Endothelial cell of umbilical vein (primary cell): ENCODE data around the gene LDLRAD4. TPM values are rescaled to one million over a fixed set of nuclear protein-coding genes. Genes with fewer than 3 reads are reported as not detected.

Source experiments
- BruUV-seq: library from RNA; stranded (reverse); fragments of 400-500 nt; replicated peaks from 2 replicates; lab custom pipeline; 2021; lab: Mats Ljungman, UMichigan
- CTCF ChIA-PET: fragments of 300-600, 350-600 bp; sonication (Branson Sonifier 250); formaldehyde crosslinking; loops from one replicate; lab custom pipeline; 2021; ENCODE audit warnings: antibody characterized with exemption, inconsistent platforms; lab: Charles Lee
- POLR2A ChIA-PET: fragments of 300-600, 350-600 bp; sonication (Branson Sonifier 250); formaldehyde crosslinking; loops from one replicate; lab custom pipeline; 2021; ENCODE audit warnings: antibody characterized with exemption, inconsistent platforms; lab: Charles Lee
- DNase-seq: peaks from one replicate; pipeline ENCODE4 v3.0.0-alpha.2; 2011; ENCODE audit warnings: low read depth, low spot score
- FAIRE-seq: peaks from 2 replicates; lab custom pipeline; 2011; peaks lifted over from hg19 to GRCh38; lab: Jason Lieb, UNC
- H2AFZ ChIP-seq: 2 replicates; pipeline ENCODE4 v1.6.0; 2012; ENCODE audit warnings: low read depth, low read length, control low read depth, inconsistent platforms
- H3K27ac ChIP-seq: 2 replicates; pipeline ENCODE4 v1.5.1; 2011; ENCODE audit warnings: low read depth, mild to moderate bottlenecking, control low read depth, low read length, moderate library complexity; ENCODE audit not compliant: insufficient read depth
- H3K27me3 ChIP-seq, 2 experiments: 2 replicates each; pipeline versions ENCODE4 v1.6.0 to v1.6.1; 2011; ENCODE audit warnings: low read length in 2 of 2, mixed read lengths in 1 of 2; ENCODE audit not compliant: control insufficient read depth in 2 of 2, insufficient read depth in 2 of 2
- H3K36me3 ChIP-seq, 2 experiments: 2 replicates in 1 of 2; 3 replicates in 1 of 2; pipeline ENCODE4 v1.5.1; 2011; ENCODE audit warnings: low read length in 2 of 2, mild to moderate bottlenecking in 1 of 2, moderate library complexity in 1 of 2; ENCODE audit not compliant: control insufficient read depth in 2 of 2, insufficient read depth in 2 of 2; ENCODE audit errors: extremely low read depth in 1 of 2
- H3K4me1 ChIP-seq: 3 replicates; pipeline ENCODE4 v1.5.1; 2011; ENCODE audit warnings: mild to moderate bottlenecking, low read length; ENCODE audit not compliant: control insufficient read depth, insufficient read depth; ENCODE audit errors: extremely low read depth
- H3K4me2 ChIP-seq: 2 replicates; pipeline ENCODE4 v1.6.1; 2011; ENCODE audit warnings: low read length, control low read depth, mixed read lengths; ENCODE audit not compliant: insufficient read depth
- H3K4me3 ChIP-seq, 3 experiments: fragments of 200-600 bp in 1 of 3; sonication (generic), shearing (Covaris generic) in 1 of 3; replicated peaks in 1 of 3; 2 replicates each; pipeline ENCODE4 v1.5.1; 2011 to 2016; ENCODE audit warnings: control low read depth in 3 of 3, low read length in 3 of 3, mild to moderate bottlenecking in 2 of 3, inconsistent platforms in 1 of 3, low read depth in 1 of 3, moderate library complexity in 1 of 3; ENCODE audit not compliant: insufficient read depth in 1 of 3
- H3K79me2 ChIP-seq: 2 replicates; pipeline ENCODE4 v1.6.0; 2012; ENCODE audit warnings: low read length, inconsistent platforms; ENCODE audit not compliant: control insufficient read depth, insufficient read depth
- H3K9ac ChIP-seq: replicated peaks from 2 replicates; pipeline ENCODE3; 2011; ENCODE audit warnings: low read length, control low read depth; ENCODE audit not compliant: insufficient read depth; ENCODE audit errors: extremely low read depth
- H3K9me1 ChIP-seq: replicated peaks from 3 replicates; pipeline ENCODE4 v1.6.0; 2011; ENCODE audit warnings: mild to moderate bottlenecking, low read length; ENCODE audit not compliant: control insufficient read depth, insufficient read depth; ENCODE audit errors: extremely low read depth
- H3K9me3 ChIP-seq: replicated peaks from 2 replicates; pipeline ENCODE4 v1.5.1; 2012; ENCODE audit warnings: low read length, inconsistent platforms; ENCODE audit not compliant: control insufficient read depth, insufficient read depth
- H4K20me1 ChIP-seq: replicated peaks from 2 replicates; pipeline ENCODE3; 2011; ENCODE audit warnings: mild to moderate bottlenecking, low read length; ENCODE audit not compliant: control insufficient read depth, insufficient read depth; ENCODE audit errors: extremely low read depth
- CTCF ChIP-seq, 2 donors: IDR thresholded peaks; 1 replicate in 1 of 2; 2 replicates in 1 of 2; pipeline ENCODE4 v1.5.1; 2011; ENCODE audit warnings: low read length in 2 of 2, mild to moderate bottlenecking in 2 of 2, moderate library complexity in 2 of 2, control low read depth in 1 of 2, inconsistent platforms in 1 of 2, low read depth in 1 of 2; ENCODE audit not compliant: insufficient read depth in 1 of 2; ENCODE audit errors: extremely low read depth in 1 of 2
- EZH2 ChIP-seq: IDR thresholded peaks from 2 replicates; pipeline ENCODE4 v1.6.1; 2012; ENCODE audit warnings: borderline replicate concordance, low read depth, mild to moderate bottlenecking, moderate library complexity, low read length, inconsistent platforms; ENCODE audit not compliant: severe bottlenecking
- FOS ChIP-seq: IDR thresholded peaks from 2 replicates; pipeline ENCODE4 v1.6.1; 2011; ENCODE audit warnings: mild to moderate bottlenecking, low read length, moderate library complexity, borderline replicate concordance; ENCODE audit not compliant: insufficient read depth
- GATA2 ChIP-seq: IDR thresholded peaks from 2 replicates; pipeline ENCODE4 v1.7.0; 2011; ENCODE audit warnings: low read depth, mild to moderate bottlenecking, moderate library complexity, mixed read lengths, low read length; ENCODE audit not compliant: insufficient read length, insufficient read depth
- JUN ChIP-seq: IDR thresholded peaks from 2 replicates; pipeline ENCODE4 v1.6.1; 2011; ENCODE audit warnings: borderline replicate concordance, low read depth; ENCODE audit not compliant: insufficient read length, insufficient read depth
- MAX ChIP-seq: IDR thresholded peaks from 2 replicates; pipeline ENCODE4 v1.6.1; 2011; ENCODE audit not compliant: insufficient read depth, insufficient read length
- MYC ChIP-seq: IDR thresholded peaks from one replicate; pipeline ENCODE4 v1.6.1; 2011; ENCODE audit warnings: mild to moderate bottlenecking, low read depth, low read length
- POLR2A ChIP-seq: IDR thresholded peaks from 2 replicates; pipeline ENCODE4 v1.6.1; 2012; ENCODE audit warnings: low read depth, mild to moderate bottlenecking, control low read depth, low read length
- POLR2AphosphoS5 ChIP-seq: IDR thresholded peaks from 2 replicates; pipeline ENCODE4 v1.6.1; 2012; ENCODE audit warnings: low read depth, mild to moderate bottlenecking, control low read depth, low read length, moderate library complexity; ENCODE audit not compliant: insufficient read depth
- dilution Hi-C: fragments of 300-500 bp; cut with MboI; formaldehyde crosslinking; loops from one replicate; pipeline ENCODE4 v1.15.0; 2019; ENCODE audit warnings: low sequenced_read_pairs; ENCODE audit not compliant: extremely low pct_ligation_motif_present
- intact Hi-C: fragments of 100-400 bp; cut with micrococcal nuclease; formaldehyde crosslinking; loops from one replicate; pipeline ENCODE4 v1.10.0; 2022
- polyA plus RNA-seq, 4 experiments: library from polyadenylated mRNA; depleted of rRNA in 3 of 4; stranded (reverse) in 3 of 4; unstranded in 1 of 4; fragments of >200 nt; gene quantifications; 2 replicates each; pipeline versions ENCODE4 v1.2.1 to v1.2.3, GENCODE V29; 2011 to 2012; ENCODE audit warnings: missing spikeins in 1 of 4
- total RNA-seq: library from RNA; stranded (reverse); gene quantifications from 2 replicates; pipeline ENCODE4 v1.2.3, GENCODE V29; 2021

The LDLRAD4 gene
- total and polyA plus RNA-seq, 2 donors (not counting 3 experiments of a cell fraction or from before 2014, with no cell fraction given) = 5.2 to 6.5 TPM

- peak; percentile 38 for FAIRE-seq
- dilution Hi-C loops = no loop called here
- Histone ChIP-seq H3K79me2 (no peaks in the 10 kb centered on the region), H3K36me3 (no peaks in the 10 kb centered on the region), H3K27ac (peak overlapping the region; percentile 98), H3K27me3 (no peaks in the 10 kb centered on the region), H3K9me1 (no peaks in the 10 kb centered on the region), H3K9ac (no peak overlapping the region), H3K4me1 (peaks cover 24% of the 10 kb centered on the region), H3K4me2 (peak overlapping the region; percentile 71), H3K4me3 (no peak overlapping the region), H3K9me3 (no peaks in the 10 kb centered on the region), H2AFZ (peak overlapping the region; percentile 49), H4K20me1 (no peaks in the 10 kb centered on the region)
- no TSS peak for BruUV-seq
- intact Hi-C loops = loop anchor here (1.0 to 10.0 kb wide), 7 partner anchors 16 to 341 kb away; partner anchors contain the start of genes FAM210A and RNMT
- CTCF ChIA-PET = interaction anchor here (0.9 to 1.9 kb wide), 4 partner anchors 22 to 248 kb away, joined by 3 to 5 read pairs (median 4); no protein-coding TSS in a partner anchor
- POLR2A ChIA-PET = no interaction called here
- peak; percentile 25 for DNase-seq
- TF ChIP-seq MYC = no peak
- TF ChIP-seq MAX = no peak
- no peak for TF ChIP-seq FOS
- TF ChIP-seq EZH2 = no peak
- no peak for TF ChIP-seq POLR2A
These were observed 245.1 kb downstream of the LDLRAD4 start for GRCh38 chr18:13463526-13464210.

- Histone ChIP-seq H3K27ac (peak overlapping the region; percentile 98), H3K9ac (peak overlapping the region; percentile 71), H3K4me3 (peak overlapping the region in 1 of 3 experiments; percentile 39), H3K27me3 (no peaks in the 10 kb centered on the region), H3K4me1 (peaks cover 24% of the 10 kb centered on the region), H2AFZ (peak overlapping the region; percentile 14), H4K20me1 (no peaks in the 10 kb centered on the region), H3K36me3 (no peaks in the 10 kb centered on the region), H3K4me2 (peak overlapping the region; percentile 85), H3K79me2 (no peaks in the 10 kb centered on the region), H3K9me1 (no peaks in the 10 kb centered on the region), H3K9me3 (no peaks in the 10 kb centered on the region)
- ChIA-PET CTCF (interaction anchor here (0.9 to 1.9 kb wide), 5 partner anchors 23 to 249 kb away, joined by 3 to 5 read pairs (median 4); no protein-coding TSS in a partner anchor), POLR2A (no interaction called here)
- intact Hi-C loops = loop anchor here (1.0 to 10.0 kb wide), 9 partner anchors 17 to 340 kb away; partner anchors contain the start of genes FAM210A and RNMT
- DNase-seq (peak; percentile 94), FAIRE-seq (peak; percentile 97)
- TSS peak; percentile 86 for BruUV-seq
- dilution Hi-C loops = no loop called here
- TF ChIP-seq FOS = peak; percentile 71
- TF ChIP-seq POLR2AphosphoS5 = peak; percentile 96
- peak; percentile 28 for TF ChIP-seq JUN
- TF ChIP-seq POLR2A = peak; percentile 54
- TF ChIP-seq MYC = peak; percentile 88
- TF ChIP-seq EZH2 = no peak
- peak; percentile 57 for TF ChIP-seq GATA2
- TF ChIP-seq MAX = peak; percentile 41
- TF ChIP-seq CTCF (IDR thresholded peaks at IDR 0.05; ENCODE audit: extremely low read depth in 1 of 2, insufficient read depth in 1 of 2, low read depth in 1 of 2, low read length in 2 of 2) = no peak
These were observed 246.0 kb downstream of the LDLRAD4 start for GRCh38 chr18:13464432-13465123.
